HEK293T (cell line): ENCODE measurements around the gene QSOX2.

Experiments
- ARNT ChIP-seq: fragments of 450-650 bp; IDR thresholded peaks from 2 replicates; pipeline ENCODE4 v1.6.1; 2017; ENCODE audit warnings: mild to moderate bottlenecking
- BHLHE40 ChIP-seq: fragments of 450-650 bp; IDR thresholded peaks from 2 replicates; pipeline ENCODE4 v1.6.1; 2016; ENCODE audit warnings: mild to moderate bottlenecking, moderate library complexity, borderline replicate concordance
- FOXA1 ChIP-seq: fragments of 450-650 bp; IDR thresholded peaks from 2 replicates; pipeline ENCODE4 v1.6.1; 2016; ENCODE audit warnings: mild to moderate bottlenecking
- FOXK2 ChIP-seq: fragments of 450-650 bp; IDR thresholded peaks from 2 replicates; pipeline ENCODE4 v1.6.1; 2016; ENCODE audit warnings: mild to moderate bottlenecking
- FOXM1 ChIP-seq: fragments of 450-650 bp; IDR thresholded peaks from 2 replicates; pipeline ENCODE4 v1.6.1; 2017; ENCODE audit warnings: mild to moderate bottlenecking, borderline replicate concordance
- HDGF ChIP-seq: fragments of 450-650 bp; IDR thresholded peaks from 2 replicates; pipeline ENCODE4 v1.6.1; 2017; ENCODE audit warnings: antibody characterized with exemption, borderline replicate concordance
- L3MBTL2 ChIP-seq: fragments of 450-650 bp; conservative IDR thresholded peaks from 2 replicates; pipeline ENCODE4 v1.6.1; 2016; ENCODE audit warnings: mild to moderate bottlenecking
- LEF1 ChIP-seq: fragments of 450-650 bp; IDR thresholded peaks from 2 replicates; pipeline ENCODE4 v1.6.1; 2017; ENCODE audit warnings: mild to moderate bottlenecking, borderline replicate concordance
- SP1 ChIP-seq: fragments of 450-650 bp; IDR thresholded peaks from 2 replicates; pipeline ENCODE4 v1.6.1; 2017
- SUZ12 ChIP-seq: fragments of 450-650 bp; IDR thresholded peaks from 2 replicates; pipeline ENCODE4 v1.6.1; 2016; ENCODE audit warnings: mild to moderate bottlenecking
- TARDBP ChIP-seq: fragments of 450-650 bp; IDR thresholded peaks from 2 replicates; pipeline ENCODE4 v1.6.1; 2016
- ZNF384 ChIP-seq: fragments of 450-650 bp; IDR thresholded peaks from 2 replicates; pipeline ENCODE4 v1.6.1; 2016
- TF ChIP-seq, protein P1 (sequence below): fragments of 450-650 bp; IDR thresholded peaks from 2 replicates; pipeline ENCODE4 v1.6.1; 2016

- no peak for TF ChIP-seq FOXM1
- TF ChIP-seq L3MBTL2: no peak
- no peak for TF ChIP-seq SUZ12
- no peak for TF ChIP-seq BHLHE40
- TF ChIP-seq, protein P1, sequence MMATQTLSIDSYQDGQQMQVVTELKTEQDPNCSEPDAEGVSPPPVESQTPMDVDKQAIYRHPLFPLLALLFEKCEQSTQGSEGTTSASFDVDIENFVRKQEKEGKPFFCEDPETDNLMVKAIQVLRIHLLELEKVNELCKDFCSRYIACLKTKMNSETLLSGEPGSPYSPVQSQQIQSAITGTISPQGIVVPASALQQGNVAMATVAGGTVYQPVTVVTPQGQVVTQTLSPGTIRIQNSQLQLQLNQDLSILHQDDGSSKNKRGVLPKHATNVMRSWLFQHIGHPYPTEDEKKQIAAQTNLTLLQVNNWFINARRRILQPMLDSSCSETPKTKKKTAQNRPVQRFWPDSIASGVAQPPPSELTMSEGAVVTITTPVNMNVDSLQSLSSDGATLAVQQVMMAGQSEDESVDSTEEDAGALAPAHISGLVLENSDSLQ: no peak
- no peak for TF ChIP-seq HDGF
- TF ChIP-seq ARNT: no peak
- TF ChIP-seq SP1: no peak
- TF ChIP-seq FOXA1: no peak
- no peak for TF ChIP-seq LEF1
- TF ChIP-seq TARDBP: no peak
- TF ChIP-seq ZNF384: no peak
- no peak for TF ChIP-seq FOXK2
Observed at GRCh38 chr9:136177224-136177623, 68.4 kb downstream of the QSOX2 start.
